H1 (cell line): ENCODE measurements around the gene BBS4. TPM values are rescaled to one million over a fixed set of nuclear protein-coding genes. Genes with fewer than 3 reads are reported as not detected.

ENCODE experiments used
- BCL11A ChIP-seq, 2 experiments: IDR thresholded peaks; one replicate each; pipeline ENCODE4 v1.6.1; 2011; ENCODE audit warnings: low read depth in 2 of 2, low read length in 2 of 2, mild to moderate bottlenecking in 2 of 2
- FOSL1 ChIP-seq: IDR thresholded peaks from 2 replicates; pipeline ENCODE4 v1.6.1; 2011; ENCODE audit warnings: mild to moderate bottlenecking, low read depth, low read length, moderate library complexity; ENCODE audit not compliant: insufficient read depth
- GABPA ChIP-seq: IDR thresholded peaks from 2 replicates; pipeline ENCODE4 v1.6.1; 2011; ENCODE audit warnings: mild to moderate bottlenecking, low read length, moderate library complexity, borderline replicate concordance; ENCODE audit not compliant: insufficient read depth
- MAX ChIP-seq: IDR thresholded peaks from 2 replicates; pipeline ENCODE4 v1.6.1; 2012; ENCODE audit warnings: inconsistent platforms
- POU5F1 ChIP-seq: IDR thresholded peaks from 2 replicates; pipeline ENCODE4 v1.6.1; 2011; ENCODE audit warnings: low read depth, mild to moderate bottlenecking, low read length, moderate library complexity
- TAF7 ChIP-seq: optimal IDR thresholded peaks from 2 replicates; pipeline ENCODE3; 2011; ENCODE audit warnings: low read depth, mild to moderate bottlenecking, inconsistent platforms, low read length, moderate library complexity, borderline replicate concordance
- polyA plus RNA-seq, 7 experiments: library from polyadenylated mRNA; depleted of rRNA in 3 of 7; stranded (reverse) in 5 of 7; unstranded in 2 of 7; fragments of >200 nt in 5 of 7; fragments of 200-250 nt in 2 of 7; gene quantifications; 1 replicate in 5 of 7; 2 replicates in 1 of 7; 4 replicates in 1 of 7; pipeline versions ENCODE4 v1.2.1 to v1.2.3, GENCODE V29; 2011 to 2013; ENCODE audit warnings: missing spikeins in 2 of 7, mixed read lengths in 2 of 7
- total RNA-seq: library from RNA; stranded (reverse); fragmentation: NEBNext Ultra II Directional; extraction: Animal tissue kit (Norgen Biotek cat#: 25700); gene quantifications from 2 replicates; pipeline ENCODE4 v1.2.1, GENCODE V29; 2021

The BBS4 gene
- total and polyA plus RNA-seq, 2 of the 8 experiments (the other 6 are each of a cell fraction or from before 2014, with no cell fraction given) = 17.4 to 24.1 TPM

GRCh38 chr15:72771329-72771725 is 85.3 kb downstream of the BBS4 start (continued):
- TF ChIP-seq FOSL1 (no peak), TAF7 (no peak), BCL11A (IDR thresholded peaks at IDR 0.05; ENCODE audit: low read depth in 2 of 2, low read length in 2 of 2) (no peak), GABPA (no peak), MAX (no peak), POU5F1 (no peak)
